GM19467 (cell line): Measurements from ENCODE around the gene LITAFD.
A peak's percentile ranks its signal among the peaks of the same experiment; 100 is the strongest.

ENCODE experiments used
- ATAC-seq: cut with Tn5 transposase; IDR thresholded peaks from one replicate; pipeline ENCODE4 v1.9.1; 2021; ENCODE audit warnings: mild to moderate bottlenecking, moderate library complexity; ENCODE audit not compliant: unreplicated experiment

Gene LITAFD

GRCh38 chr16:8855051-8855786, 26.9 kb upstream of the LITAFD start:
- ATAC-seq = no peak

DNA sequence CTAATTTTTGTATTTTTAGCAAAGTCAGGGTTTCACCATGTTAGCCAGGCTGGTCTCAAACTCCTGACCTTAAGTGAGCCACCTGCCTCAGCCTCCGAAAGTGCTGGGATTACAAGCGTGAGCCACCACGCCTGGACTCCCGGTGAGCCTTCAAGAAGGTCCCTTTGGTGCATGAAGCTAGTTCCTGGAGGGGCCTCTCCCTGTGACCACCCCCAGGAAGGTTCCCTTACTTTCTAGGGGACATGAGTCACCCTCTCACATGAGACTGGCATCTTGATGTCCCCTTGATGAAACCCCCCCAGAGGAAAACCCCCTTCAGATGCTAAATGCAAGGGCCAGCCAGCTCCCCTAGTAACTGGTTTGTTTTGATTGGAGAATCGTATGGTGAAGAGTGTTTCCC, 26.2 kb upstream of the LITAFD start:
- ATAC-seq = no peak

GRCh38 chr16:8858994-8859912, 22.9 kb upstream of the LITAFD start:
- ATAC-seq = no peak

- ATAC-seq = no peak
Measured at GRCh38 chr16:8859913-8860881, 22.0 kb upstream of the LITAFD start.

GRCh38 chr16:8861563-8862308, 20.4 kb upstream of the LITAFD start:
- no peak for ATAC-seq

DNA sequence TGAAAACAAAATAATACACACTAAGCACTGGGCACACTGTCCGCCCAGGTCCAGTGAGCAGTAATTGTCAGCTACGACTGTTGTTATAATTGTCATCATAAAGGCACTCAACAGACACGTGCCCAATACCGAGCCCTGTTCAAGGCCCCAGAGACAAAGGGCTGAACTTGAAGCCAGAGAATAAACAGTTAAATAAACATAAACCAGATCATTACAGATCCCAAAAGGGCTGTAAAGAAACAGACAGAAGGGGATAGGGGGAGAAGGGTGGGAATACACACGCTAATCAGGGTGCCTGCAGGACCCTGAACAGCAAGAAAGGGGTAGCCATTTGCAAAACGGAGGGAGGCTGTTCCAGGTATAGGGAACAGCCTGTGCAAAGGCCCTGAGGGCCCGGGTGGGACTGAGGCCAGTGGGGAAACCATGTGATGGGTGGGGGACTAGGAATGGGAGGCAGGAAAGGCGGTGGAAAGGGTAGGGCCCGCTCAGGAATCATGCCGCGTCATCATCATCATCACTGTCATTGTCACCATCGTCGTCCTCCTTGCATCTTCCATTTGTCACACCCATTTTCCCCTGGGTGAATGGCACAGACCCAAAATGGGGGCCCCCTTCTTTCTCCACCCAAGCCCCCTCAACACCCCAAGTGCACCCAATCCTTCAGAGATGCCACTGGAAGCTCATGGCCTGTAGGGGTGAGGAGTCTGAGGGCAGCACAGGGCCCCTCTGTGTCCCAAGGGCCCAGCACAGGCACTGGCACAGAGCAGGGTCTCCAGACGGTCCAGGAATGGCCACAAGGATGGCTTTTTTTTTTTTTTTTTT, 19.6 kb upstream of the LITAFD start:
- no peak for ATAC-seq

DNA sequence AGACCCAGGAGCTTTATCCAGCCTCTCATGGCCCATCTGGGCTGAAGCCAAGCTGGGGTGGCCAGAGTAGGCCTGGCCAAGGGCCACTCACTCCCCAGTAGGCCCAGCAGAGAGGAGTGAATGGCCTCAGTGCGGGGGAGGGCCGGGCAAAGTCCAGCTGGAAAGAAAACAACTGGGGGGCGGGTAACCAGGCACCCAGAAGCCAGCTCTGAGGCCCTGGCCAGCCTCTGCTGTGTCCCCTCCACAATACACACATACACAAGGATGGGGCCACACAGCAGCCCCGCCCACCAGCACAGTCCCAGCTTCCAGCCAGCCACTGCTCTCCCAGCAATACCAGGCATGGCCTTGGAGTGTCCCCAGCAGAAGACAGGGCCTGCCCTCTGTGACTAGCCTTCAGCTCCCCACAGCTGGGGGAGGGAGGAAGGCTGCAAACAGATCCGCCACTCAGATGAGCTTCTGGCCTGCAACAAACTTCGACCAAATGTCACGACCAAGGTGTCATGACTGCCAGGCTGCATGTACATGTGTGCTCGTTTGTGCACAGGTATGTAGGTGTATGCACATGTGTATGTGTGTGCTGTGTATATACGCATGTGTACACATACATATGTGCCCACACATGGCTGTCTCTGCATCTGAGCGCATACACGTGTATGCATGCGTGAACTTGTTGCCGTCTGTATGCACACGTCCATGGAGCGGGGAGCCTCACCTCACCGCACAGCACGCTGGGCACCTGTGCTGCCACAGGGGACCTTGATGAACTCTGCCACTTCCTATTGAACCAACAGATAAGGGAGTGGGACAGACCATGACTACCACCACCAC, 18.3 kb upstream of the LITAFD start:
- ATAC-seq = no peak

GRCh38 chr16:8864480-8865110, 17.6 kb upstream of the LITAFD start:
- ATAC-seq = no peak

DNA sequence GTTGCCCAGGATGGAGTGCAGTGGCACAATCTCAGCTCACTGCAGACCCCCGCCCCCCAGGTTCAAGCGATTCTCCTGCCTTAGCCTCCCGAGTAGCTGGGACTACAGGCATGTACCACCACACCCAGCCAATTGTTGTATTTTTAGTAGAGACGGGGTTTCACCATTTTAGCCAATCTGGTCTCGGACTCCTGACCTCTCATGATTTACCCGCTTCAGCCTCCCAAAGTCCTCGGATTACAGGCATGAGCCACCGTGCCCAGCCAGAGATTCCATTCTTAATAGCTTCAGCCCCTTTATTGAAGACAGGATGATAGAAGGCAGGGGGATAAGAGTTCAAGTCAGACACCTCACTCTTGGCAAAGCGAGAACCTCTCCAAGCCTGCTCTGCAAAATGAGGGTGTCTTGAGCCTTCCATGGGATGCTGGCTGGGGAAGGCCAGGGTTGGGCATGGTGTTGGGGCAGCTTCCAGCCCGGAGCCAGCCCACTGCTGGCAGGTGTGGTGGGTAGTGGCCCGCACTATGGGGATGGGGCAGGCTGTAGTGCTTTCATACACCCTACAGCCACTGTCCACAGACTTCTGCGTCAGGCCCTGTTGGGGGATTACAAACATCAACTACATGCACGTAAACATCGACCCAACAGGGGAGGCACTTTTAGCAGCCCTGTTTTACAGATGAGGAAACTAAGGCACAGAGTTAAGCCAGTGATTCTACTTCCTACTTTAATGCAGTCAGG, 16.8 kb upstream of the LITAFD start:
- ATAC-seq = no peak

GRCh38 chr16:8866118-8866883, 15.8 kb upstream of the LITAFD start:
- no peak for ATAC-seq

GRCh38 chr16:8866884-8867215, 15.3 kb upstream of the LITAFD start:
- ATAC-seq = no peak

DNA sequence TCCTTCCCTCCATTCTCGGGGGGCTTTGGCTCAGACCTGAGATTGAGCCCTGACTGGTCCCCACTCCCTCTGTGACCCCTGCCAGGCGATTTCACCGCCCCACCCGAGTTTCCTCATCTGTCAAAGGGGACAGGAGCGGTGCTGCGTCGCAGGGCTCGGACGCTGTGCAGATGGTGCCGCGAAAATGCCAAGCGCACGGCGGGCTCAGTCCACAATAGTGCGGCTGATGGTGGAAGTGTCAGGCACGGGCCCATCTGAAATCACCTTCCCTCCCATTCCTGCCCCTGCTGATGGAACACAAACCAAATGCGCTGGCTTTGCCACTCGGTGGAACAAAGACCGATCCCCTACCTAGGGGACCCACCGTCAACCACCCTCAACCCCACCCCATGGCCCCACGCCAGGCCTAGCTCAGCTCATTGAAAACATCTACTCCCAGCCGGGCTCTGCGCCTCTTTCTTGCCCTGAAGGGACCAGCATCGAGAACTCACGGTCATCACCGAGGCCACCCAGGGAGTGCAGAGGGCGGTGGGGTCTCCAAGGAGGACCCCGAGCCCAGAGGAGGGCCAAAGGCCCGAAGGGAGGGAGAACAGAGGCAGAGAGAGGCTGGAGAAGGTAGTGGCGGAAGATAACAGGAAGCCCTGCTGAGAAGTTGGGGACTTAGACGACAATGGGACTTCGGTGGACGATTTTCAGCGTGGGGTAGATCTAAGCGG, 14.8 kb upstream of the LITAFD start:
- no peak for ATAC-seq

GRCh38 chr16:8867932-8868415, 14.2 kb upstream of the LITAFD start:
- peak; percentile 28 for ATAC-seq

DNA sequence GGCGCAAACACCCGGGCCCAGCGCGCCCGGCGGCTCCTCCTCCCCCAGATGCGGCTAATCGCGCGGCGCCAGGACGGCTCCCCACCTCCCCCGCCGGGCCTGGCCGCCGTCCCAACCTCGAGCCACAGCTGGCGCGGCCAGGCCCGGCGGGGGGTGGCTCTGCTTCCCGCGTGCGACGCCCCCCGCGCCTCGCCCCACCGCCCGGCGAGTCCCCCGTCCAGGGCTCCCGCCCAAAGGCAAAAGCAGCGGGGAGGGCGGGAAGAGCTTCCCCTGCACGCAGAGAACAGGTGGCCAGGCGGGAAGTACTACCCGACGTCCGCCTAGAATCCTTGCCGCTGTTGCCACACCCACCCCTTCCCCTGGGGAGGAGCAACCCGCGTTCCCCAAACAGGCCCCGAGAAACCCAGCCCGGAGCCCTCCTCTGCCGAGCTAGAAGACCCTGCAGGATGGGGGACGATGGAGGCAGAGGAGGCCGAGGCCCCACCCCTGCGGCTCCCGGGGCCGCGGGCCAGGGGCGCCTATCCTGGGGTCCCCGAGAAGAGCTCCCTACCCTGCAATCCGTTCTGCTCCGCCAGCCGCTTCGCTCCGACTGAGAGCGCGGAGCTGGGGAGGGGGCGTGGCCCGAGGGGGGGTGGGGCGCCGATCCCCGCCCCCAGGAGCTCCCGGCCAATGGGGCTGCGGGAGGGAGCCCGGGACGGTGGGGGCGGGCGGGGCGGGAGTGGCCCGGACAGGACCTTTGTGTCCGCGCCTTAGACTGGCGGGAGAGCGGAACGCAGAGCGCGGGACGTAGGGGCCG, 13.5 kb upstream of the LITAFD start, which contains the start of gene CARHSP1:
TSS of gene CARHSP1 (minus strand) at position 591 of the 796 bp plus-strand sequence. CDS start 9,678 bp downstream, outside the sequence.
- ATAC-seq = peak; percentile 60
